ENCODE measurements around the gene NDUFB2. TPM values are rescaled to one million over a fixed set of nuclear protein-coding genes. Genes with fewer than 3 reads are reported as not detected.
"Not testable (repeated sequence)": the region's sequence is repeated elsewhere in the genome, so short reads cannot be mapped to it uniquely, and the experiment has no call there.

NDUFB2 gene
- total RNA-seq, 2 donors from 2014 or later: 179 to 198 TPM

GRCh38 chr7:140669862-140670261 is 26.6 kb upstream of the NDUFB2 start:
- intact Hi-C loops (cut with DNase I): not testable (repeated sequence)
- DNase-seq (ENCODE audit: low spot score): peak; percentile 64

GRCh38 chr7:140670343-140670935 is 26.1 kb upstream of the NDUFB2 start:
- DNase-seq (ENCODE audit: low spot score): peak; percentile 16

GRCh38 chr7:140671966-140672365 is 24.5 kb upstream of the NDUFB2 start:
- peak; percentile 53 for DNase-seq (ENCODE audit: low spot score)
- intact Hi-C loops (cut with DNase I): no loop called here

More at GRCh38 chr7:140670343-140670935, 26.1 kb upstream of the NDUFB2 start:
- intact Hi-C loops (cut with DNase I): no loop called here

DNA sequence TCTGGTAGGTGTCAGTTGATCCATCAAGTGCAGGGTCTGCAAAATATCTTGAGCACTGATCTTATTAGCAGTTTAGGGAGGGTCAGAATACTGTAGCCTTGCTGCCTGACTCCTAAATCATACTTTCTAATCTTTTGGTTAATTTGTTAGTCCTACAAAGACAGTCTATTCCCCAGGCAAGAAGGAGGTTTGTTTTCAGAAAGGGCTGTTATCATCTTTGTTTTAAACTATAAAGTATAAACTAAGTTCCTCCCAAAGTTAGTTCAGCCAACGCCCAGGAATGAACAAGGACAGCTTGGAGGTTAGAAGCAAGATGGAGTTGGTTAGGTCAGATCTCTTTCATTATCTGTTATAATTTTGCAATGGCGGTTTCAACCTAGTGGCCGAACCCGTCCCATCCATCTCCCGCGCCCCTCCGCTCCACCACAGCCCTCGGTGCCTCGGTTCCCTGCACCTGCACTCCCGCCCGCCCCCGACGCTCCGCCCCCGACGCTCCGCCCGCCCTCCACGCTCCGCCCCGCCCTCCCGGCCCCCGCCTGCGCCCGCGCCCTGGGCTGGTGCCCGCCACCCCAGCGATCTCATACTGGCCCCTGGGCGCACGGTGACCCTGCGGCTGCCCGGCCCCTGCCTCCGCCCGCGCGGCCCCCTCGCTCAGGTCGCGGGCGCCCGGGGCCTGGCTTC is 24.0 kb upstream of the NDUFB2 start, which contains the start of gene ADCK2:
ADCK2 (plus strand) TSS at position 564 of the 681 bp plus-strand sequence. CDS start 386 bp downstream, outside the sequence.
- intact Hi-C loops (cut with DNase I): no loop called here

GRCh38 chr7:140673063-140673773 is 23.3 kb upstream of the NDUFB2 start:
- intact Hi-C loops (cut with DNase I): no loop called here
- DNase-seq (ENCODE audit: low spot score): peak; percentile 83

More for the DNA sequence above, 24.0 kb upstream of the NDUFB2 start, which contains the start of gene ADCK2:
- peak; percentile 86 for DNase-seq (ENCODE audit: low spot score)

GRCh38 chr7:140673774-140674155 is 22.7 kb upstream of the NDUFB2 start:
- DNase-seq (ENCODE audit: low spot score): no peak
- intact Hi-C loops (cut with DNase I): no loop called here

- peak; percentile 64 for DNase-seq (ENCODE audit: low spot score)
- intact Hi-C loops (cut with DNase I): no loop called here
Measured at GRCh38 chr7:140674356-140674800, 22.1 kb upstream of the NDUFB2 start.

DNA sequence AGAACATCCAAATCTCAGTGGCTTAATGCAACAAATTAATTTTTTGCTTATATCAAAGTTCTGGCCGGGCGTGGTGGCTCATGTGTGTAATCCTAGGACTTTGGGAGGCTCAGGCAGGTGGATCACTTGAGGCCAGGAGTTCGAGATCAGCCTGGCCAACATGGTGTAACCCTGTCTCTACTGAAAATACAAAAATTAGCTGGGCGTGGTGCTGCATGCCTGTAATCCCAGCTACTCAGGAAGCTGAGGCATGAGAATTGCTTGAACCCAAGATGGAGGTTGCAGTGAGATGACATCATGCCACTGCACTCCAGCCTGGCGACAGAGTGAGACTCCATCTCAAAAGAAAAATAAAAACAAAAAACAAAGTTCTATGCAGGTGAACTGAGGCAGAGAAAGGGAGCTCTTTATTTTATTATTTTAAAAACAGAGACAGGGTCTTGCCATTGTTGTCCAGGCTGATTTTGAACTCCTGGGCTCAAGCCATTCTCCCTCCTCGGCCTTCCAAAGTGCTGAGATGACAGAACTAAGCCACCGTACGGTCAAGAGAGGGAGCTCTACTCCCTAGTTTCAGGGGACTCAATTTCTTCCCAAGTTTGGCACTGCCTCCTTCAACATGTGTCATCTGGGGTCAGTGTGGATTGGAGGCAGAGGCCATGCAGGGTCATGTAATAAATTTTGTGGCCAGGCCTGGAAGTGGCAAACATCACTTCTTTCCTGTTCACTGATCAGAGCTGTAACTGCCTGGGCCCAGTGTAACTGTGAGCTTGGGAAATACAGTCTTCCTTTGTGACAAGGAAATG is 21.4 kb upstream of the NDUFB2 start:
- DNase-seq (ENCODE audit: low spot score): peak; percentile 62
- intact Hi-C loops (cut with DNase I): no loop called here

DNA sequence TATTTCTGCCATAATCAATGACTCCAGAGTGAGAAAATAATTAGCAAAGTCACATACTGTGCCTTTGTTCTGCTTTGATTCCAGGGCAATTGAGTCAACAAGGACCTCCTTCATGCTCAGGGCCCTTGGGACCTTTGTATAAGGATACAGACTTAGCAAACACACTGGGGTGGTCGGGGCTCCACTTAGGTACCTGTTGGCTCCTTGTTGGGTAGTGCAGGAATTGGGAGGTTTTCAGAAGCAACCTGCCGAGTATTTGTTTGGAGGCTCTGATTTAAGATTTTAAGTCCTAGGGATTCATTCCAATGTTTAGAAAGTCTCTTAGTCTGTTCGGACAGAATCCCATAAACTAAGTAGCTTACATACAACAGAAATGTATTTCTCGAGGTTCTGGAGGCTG is 20.8 kb upstream of the NDUFB2 start:
- DNase-seq (ENCODE audit: low spot score): peak; percentile 43
- intact Hi-C loops (cut with DNase I): no loop called here

GRCh38 chr7:140676306-140676705 is 20.2 kb upstream of the NDUFB2 start:
- intact Hi-C loops (cut with DNase I): no loop called here
- DNase-seq (ENCODE audit: low spot score): peak; percentile 9

GRCh38 chr7:140676956-140677355 is 19.6 kb upstream of the NDUFB2 start:
- intact Hi-C loops (cut with DNase I): not testable (repeated sequence)
- peak; percentile 42 for DNase-seq (ENCODE audit: low spot score)

GRCh38 chr7:140677496-140677895 is 19.0 kb upstream of the NDUFB2 start:
- intact Hi-C loops (cut with DNase I): no loop called here
- peak; percentile 29 for DNase-seq (ENCODE audit: low spot score)

- intact Hi-C loops (cut with DNase I): no loop called here
- DNase-seq (ENCODE audit: low spot score): peak; percentile 78
Measured at GRCh38 chr7:140678081-140678815, 18.3 kb upstream of the NDUFB2 start.

DNA sequence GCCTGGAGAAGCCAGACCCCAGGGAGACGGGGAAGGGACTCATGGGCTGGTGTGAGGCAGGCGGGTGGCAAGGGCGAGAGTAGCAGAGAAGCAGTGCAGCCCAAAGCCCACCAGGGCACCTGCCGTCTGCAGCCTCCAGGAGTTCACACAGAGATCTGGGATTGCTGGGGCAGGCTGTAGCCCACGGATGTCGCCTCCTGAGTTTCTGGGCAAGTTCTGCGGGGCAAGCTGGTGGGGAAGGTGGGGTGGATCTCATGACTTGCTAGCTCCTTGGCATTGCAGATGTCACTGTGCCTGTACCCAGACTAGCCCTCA is 17.7 kb upstream of the NDUFB2 start:
- DNase-seq (ENCODE audit: low spot score): peak; percentile 64
- intact Hi-C loops (cut with DNase I): no loop called here

- peak; percentile 50 for DNase-seq (ENCODE audit: low spot score)
- intact Hi-C loops (cut with DNase I): no loop called here
Measured at GRCh38 chr7:140679186-140679585, 17.3 kb upstream of the NDUFB2 start.

DNA sequence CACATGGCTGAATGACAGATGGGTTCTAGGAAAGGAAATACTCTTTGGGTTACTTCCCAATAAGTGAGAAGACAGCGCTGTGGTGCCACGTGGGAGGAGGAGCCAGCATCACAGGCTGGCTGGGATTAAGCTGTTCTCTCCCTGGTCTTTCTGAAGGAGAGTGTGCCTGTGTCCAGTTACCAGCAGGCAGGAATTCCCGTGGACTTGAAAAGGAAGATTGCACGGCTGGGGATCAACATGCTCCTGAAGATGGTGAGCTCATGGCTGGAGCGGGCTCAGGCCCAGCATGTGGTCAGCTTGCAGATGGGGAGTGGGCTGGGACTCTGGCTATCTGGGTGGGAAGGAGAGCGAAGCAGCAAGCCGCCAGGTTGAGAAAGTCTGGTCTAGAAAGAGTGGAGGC is 15.6 kb upstream of the NDUFB2 start:
- intact Hi-C loops (cut with DNase I): no loop called here
- DNase-seq (ENCODE audit: low spot score): no peak

GRCh38 chr7:140681766-140682165 is 14.7 kb upstream of the NDUFB2 start:
- intact Hi-C loops (cut with DNase I): no loop called here
- DNase-seq (ENCODE audit: low spot score): no peak

GRCh38 chr7:140683657-140684056 is 12.9 kb upstream of the NDUFB2 start:
- intact Hi-C loops (cut with DNase I): no loop called here
- DNase-seq (ENCODE audit: low spot score): no peak
